AG10803 (cell line): ENCODE data around the gene CYRIA.

Experiments
- DNase-seq: peaks from one replicate; pipeline ENCODE4 v3.0.0; 2010; ENCODE audit warnings: low read depth
- H3K4me3 ChIP-seq: 2 replicates; pipeline ENCODE4 v1.5.1; 2011; ENCODE audit warnings: mild to moderate bottlenecking, low read length, control low read depth
- TF ChIP-seq, protein P1 (sequence below): conservative IDR thresholded peaks from 2 replicates; pipeline ENCODE4 v1.5.1; 2011; ENCODE audit warnings: mild to moderate bottlenecking, low read length, control low read depth, inconsistent platforms

CYRIA gene

DNA sequence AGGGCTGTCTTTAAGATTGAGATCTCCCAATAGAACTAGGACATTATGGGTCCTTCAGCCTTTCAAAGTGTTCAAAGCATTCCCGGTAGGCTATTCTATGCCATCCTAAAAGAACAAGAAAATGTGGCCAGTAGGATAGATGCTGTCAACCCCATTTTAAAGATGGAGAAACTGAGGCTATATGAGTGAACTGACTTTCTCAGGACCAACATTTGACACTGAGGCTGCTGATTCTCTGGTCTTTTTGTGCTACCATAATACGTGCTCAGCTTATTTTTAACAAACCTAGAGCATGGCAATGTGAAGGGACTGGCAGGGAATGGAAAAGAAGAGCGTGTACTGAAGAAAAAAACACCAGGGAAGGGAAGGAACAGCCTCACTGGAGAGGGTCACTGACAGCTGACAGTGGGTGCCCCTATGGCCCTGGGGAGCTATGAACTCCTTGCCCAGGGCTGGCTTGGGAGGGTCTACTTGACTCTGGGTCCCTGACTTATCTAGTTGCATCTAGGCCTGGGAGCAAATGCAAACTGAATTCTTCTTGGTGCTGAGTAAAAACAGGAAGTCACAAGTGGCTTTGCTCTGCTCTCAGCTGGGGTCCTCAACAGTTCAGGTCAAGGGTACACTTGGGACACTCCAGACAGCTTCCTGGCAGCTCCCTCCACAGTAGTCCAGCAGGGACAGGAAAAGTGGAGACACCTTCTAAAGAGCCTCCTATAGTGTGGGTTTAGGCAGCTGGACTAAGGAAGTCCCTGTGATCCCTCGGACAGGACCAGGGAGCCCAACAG is 2.3 kb downstream of the CYRIA start:
- DNase-seq: no peak
- TF ChIP-seq, protein P1, sequence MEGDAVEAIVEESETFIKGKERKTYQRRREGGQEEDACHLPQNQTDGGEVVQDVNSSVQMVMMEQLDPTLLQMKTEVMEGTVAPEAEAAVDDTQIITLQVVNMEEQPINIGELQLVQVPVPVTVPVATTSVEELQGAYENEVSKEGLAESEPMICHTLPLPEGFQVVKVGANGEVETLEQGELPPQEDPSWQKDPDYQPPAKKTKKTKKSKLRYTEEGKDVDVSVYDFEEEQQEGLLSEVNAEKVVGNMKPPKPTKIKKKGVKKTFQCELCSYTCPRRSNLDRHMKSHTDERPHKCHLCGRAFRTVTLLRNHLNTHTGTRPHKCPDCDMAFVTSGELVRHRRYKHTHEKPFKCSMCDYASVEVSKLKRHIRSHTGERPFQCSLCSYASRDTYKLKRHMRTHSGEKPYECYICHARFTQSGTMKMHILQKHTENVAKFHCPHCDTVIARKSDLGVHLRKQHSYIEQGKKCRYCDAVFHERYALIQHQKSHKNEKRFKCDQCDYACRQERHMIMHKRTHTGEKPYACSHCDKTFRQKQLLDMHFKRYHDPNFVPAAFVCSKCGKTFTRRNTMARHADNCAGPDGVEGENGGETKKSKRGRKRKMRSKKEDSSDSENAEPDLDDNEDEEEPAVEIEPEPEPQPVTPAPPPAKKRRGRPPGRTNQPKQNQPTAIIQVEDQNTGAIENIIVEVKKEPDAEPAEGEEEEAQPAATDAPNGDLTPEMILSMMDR: no peak
- H3K4me3 ChIP-seq: no peak overlapping the region

GRCh38 chr2:16661936-16662839 is 3.4 kb downstream of the CYRIA start:
- TF ChIP-seq, protein P1: no peak
- H3K4me3 ChIP-seq: no peak overlapping the region
- no peak for DNase-seq

GRCh38 chr2:16661526-16661925 is 4.1 kb downstream of the CYRIA start:
- TF ChIP-seq, protein P1: no peak
- no peak overlapping the region for H3K4me3 ChIP-seq
- DNase-seq: no peak

DNA sequence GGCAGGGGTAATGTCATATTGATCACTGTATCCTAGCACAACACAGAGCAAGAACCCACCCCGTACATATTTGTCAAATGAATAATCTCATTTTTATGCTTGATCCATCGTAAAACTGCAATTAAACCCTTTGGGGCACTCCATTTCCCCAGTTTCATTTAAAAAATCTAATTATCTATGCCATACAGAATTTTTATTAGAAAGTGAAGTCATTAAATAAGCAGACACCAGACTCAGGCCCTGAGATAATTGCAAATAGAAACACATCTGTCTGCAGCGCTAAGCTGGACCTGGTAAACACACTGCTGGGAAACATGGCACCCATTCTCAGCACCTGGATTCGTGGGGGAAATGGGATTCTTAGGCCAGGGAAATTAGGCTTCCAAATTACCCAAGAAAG is 5.1 kb downstream of the CYRIA start:
- TF ChIP-seq, protein P1: no peak
- no peak overlapping the region for H3K4me3 ChIP-seq
- DNase-seq: no peak

GRCh38 chr2:16660114-16660513 is 5.5 kb downstream of the CYRIA start:
- DNase-seq: no peak
- no peak overlapping the region for H3K4me3 ChIP-seq
- TF ChIP-seq, protein P1: no peak

- DNase-seq: no peak
- no peak overlapping the region for H3K4me3 ChIP-seq
- TF ChIP-seq, protein P1: no peak
These were observed 7.4 kb downstream of the CYRIA start for GRCh38 chr2:16658076-16658739.
